SK-N-SH treated with all-trans-retinoic acid at 6 μM for 48 hours (cell line): Measurements from ENCODE around the gene IMPA2.

Experiments used
- ARNTL ChIP-seq: fragments of 450-650 bp; formaldehyde crosslinking; IDR thresholded peaks from 2 replicates; pipeline ENCODE4 v1.5.0; 2020; ENCODE audit warnings: low read depth, mild to moderate bottlenecking, moderate library complexity, borderline replicate concordance
- OSR1 ChIP-seq: fragments of 250-450 bp; sonication (Bioruptor Pico); IDR thresholded peaks from 2 replicates; pipeline ENCODE4 v1.8.0; 2022; ENCODE audit warnings: moderate library complexity, mild to moderate bottlenecking, inconsistent platforms
- PPARA ChIP-seq: fragments of 250-450 bp; sonication (Bioruptor Pico); IDR thresholded peaks from 2 replicates; pipeline ENCODE4 v1.5.0; 2020; ENCODE audit warnings: mild to moderate bottlenecking, borderline replicate concordance
- RARB ChIP-seq: fragments of 250-450 bp; sonication (Bioruptor Pico); IDR thresholded peaks from 2 replicates; pipeline ENCODE4 v1.8.0; 2021; ENCODE audit warnings: mild to moderate bottlenecking, moderate library complexity
- SNAI2 ChIP-seq: fragments of 250-450 bp; sonication (Bioruptor Pico); IDR thresholded peaks from 2 replicates; pipeline ENCODE4 v1.5.0; 2020; ENCODE audit warnings: mild to moderate bottlenecking, moderate library complexity
- ZFP3 ChIP-seq: fragments of 250-450 bp; sonication (Bioruptor Pico); IDR thresholded peaks from 2 replicates; pipeline ENCODE4 v1.5.0; 2020; ENCODE audit warnings: mild to moderate bottlenecking, moderate library complexity
- TF ChIP-seq, protein P1 (sequence below): fragments of 250-450 bp; sonication (Bioruptor Pico); IDR thresholded peaks from 2 replicates; pipeline ENCODE4 v1.8.0; 2020; ENCODE audit warnings: mild to moderate bottlenecking, moderate library complexity, borderline replicate concordance
- TF ChIP-seq, protein P2 (sequence below): fragments of 250-450 bp; sonication (Bioruptor Pico); IDR thresholded peaks from 2 replicates; pipeline ENCODE4 v1.5.1; 2020; ENCODE audit warnings: low read depth, mild to moderate bottlenecking, moderate library complexity
- TF ChIP-seq, protein P3 (sequence below): fragments of 250-450 bp; sonication (Bioruptor Pico); IDR thresholded peaks from 2 replicates; pipeline ENCODE4 v1.5.1; 2021; ENCODE audit warnings: mild to moderate bottlenecking, moderate library complexity

DNA sequence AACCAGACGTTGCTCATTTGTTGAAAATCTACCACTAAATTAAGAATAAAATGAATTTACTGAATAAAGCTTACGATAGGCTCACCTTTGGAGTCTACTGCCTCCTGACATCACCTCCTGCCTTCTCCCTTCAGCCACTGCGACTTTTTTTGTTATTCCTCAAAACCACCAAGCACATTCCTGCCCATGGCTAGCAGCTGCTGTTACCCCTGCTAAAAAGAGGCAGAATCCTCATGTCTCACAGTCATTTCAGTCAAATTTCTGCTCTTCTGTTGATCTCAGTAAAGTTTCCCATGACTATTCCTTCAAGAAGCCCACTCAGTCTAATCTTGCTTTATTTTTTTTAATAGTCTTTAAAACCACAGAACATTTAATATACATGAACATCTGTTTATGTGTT is 71.6 kb downstream of the IMPA2 start:
- TF ChIP-seq ARNTL (CRISPR knock-in tag) (no peak), PPARA (no peak), RARB (CRISPR knock-in tag) (no peak), OSR1 (CRISPR knock-in tag) (no peak), ZFP3 (CRISPR knock-in tag) (no peak), SNAI2 (CRISPR knock-in tag) (no peak)
- TF ChIP-seq, protein P1, sequence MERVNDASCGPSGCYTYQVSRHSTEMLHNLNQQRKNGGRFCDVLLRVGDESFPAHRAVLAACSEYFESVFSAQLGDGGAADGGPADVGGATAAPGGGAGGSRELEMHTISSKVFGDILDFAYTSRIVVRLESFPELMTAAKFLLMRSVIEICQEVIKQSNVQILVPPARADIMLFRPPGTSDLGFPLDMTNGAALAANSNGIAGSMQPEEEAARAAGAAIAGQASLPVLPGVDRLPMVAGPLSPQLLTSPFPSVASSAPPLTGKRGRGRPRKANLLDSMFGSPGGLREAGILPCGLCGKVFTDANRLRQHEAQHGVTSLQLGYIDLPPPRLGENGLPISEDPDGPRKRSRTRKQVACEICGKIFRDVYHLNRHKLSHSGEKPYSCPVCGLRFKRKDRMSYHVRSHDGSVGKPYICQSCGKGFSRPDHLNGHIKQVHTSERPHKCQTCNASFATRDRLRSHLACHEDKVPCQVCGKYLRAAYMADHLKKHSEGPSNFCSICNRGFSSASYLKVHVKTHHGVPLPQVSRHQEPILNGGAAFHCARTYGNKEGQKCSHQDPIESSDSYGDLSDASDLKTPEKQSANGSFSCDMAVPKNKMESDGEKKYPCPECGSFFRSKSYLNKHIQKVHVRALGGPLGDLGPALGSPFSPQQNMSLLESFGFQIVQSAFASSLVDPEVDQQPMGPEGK (CRISPR knock-in tag): no peak
- TF ChIP-seq, protein P2, sequence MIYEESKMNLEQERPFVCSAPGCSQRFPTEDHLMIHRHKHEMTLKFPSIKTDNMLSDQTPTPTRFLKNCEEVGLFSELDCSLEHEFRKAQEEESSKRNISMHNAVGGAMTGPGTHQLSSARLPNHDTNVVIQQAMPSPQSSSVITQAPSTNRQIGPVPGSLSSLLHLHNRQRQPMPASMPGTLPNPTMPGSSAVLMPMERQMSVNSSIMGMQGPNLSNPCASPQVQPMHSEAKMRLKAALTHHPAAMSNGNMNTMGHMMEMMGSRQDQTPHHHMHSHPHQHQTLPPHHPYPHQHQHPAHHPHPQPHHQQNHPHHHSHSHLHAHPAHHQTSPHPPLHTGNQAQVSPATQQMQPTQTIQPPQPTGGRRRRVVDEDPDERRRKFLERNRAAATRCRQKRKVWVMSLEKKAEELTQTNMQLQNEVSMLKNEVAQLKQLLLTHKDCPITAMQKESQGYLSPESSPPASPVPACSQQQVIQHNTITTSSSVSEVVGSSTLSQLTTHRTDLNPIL (CRISPR knock-in tag): no peak
- TF ChIP-seq, protein P3, sequence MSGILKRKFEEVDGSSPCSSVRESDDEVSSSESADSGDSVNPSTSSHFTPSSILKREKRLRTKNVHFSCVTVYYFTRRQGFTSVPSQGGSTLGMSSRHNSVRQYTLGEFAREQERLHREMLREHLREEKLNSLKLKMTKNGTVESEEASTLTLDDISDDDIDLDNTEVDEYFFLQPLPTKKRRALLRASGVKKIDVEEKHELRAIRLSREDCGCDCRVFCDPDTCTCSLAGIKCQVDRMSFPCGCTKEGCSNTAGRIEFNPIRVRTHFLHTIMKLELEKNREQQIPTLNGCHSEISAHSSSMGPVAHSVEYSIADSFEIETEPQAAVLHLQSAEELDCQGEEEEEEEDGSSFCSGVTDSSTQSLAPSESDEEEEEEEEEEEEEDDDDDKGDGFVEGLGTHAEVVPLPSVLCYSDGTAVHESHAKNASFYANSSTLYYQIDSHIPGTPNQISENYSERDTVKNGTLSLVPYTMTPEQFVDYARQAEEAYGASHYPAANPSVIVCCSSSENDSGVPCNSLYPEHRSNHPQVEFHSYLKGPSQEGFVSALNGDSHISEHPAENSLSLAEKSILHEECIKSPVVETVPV (CRISPR knock-in tag): no peak
